Glomerular visceral epithelial cell (primary cell): Measurements from ENCODE around the gene EHD1.
A peak's percentile ranks its signal among the peaks of the same experiment; 100 is the strongest.

Experiments used
- DNase-seq: peaks from one replicate; pipeline ENCODE4 v3.0.0-alpha.2; 2016; ENCODE audit errors: extremely low spot score

The EHD1 gene

DNA sequence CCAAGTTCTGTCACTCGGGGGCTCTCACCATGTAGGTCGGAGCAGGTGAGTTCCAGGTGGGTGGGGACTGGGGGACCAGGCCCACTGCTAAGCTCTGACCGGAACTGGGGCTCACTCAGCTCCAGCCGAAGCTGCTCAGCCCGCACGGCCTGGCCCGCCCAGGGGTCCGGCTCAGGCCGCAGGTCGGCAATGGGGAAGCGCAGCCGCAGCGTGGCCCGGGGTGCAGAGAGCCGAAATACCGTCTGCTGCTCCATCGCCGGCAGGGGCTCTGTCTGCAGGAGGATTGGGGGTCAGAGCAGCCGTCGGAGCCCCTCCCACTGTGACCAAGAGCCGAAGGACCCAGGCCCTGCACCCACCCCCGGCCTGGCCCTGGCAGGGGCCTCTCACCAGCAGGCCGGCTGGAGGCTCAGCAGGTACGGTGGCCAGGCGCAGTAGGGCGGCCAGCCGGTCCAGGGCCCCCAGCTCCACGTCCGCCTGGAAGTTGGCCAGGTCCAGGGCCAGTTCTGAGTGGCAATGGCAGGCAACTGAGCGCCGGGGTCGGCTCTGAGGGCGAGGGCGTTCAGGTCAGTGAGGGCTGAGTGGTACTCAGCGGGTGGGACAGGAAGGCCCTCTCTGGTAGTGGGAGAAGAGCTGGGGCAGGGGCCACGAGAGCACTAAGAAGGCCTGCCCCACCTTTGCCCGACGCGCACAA is 31.4 kb upstream of the EHD1 start:
- no peak for DNase-seq

- no peak for DNase-seq
These were observed 30.3 kb upstream of the EHD1 start for GRCh38 chr11:64908766-64909165.

DNA sequence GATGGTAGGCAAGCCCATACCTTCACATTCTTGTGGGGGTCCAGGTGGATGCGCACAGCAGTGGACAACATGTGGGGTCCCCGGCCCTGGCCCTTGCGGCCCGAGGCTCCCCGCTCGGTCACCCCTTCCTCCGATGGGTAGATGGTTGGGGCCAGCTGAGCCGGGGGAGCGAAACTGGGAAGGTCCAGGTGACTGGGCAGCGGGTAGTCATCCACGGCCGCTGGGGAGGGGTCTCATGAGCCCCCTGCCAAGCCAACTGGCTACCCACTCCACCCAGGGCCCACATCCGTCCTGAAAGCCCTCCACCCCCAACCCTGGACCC is 27.9 kb upstream of the EHD1 start:
- DNase-seq: no peak

DNA sequence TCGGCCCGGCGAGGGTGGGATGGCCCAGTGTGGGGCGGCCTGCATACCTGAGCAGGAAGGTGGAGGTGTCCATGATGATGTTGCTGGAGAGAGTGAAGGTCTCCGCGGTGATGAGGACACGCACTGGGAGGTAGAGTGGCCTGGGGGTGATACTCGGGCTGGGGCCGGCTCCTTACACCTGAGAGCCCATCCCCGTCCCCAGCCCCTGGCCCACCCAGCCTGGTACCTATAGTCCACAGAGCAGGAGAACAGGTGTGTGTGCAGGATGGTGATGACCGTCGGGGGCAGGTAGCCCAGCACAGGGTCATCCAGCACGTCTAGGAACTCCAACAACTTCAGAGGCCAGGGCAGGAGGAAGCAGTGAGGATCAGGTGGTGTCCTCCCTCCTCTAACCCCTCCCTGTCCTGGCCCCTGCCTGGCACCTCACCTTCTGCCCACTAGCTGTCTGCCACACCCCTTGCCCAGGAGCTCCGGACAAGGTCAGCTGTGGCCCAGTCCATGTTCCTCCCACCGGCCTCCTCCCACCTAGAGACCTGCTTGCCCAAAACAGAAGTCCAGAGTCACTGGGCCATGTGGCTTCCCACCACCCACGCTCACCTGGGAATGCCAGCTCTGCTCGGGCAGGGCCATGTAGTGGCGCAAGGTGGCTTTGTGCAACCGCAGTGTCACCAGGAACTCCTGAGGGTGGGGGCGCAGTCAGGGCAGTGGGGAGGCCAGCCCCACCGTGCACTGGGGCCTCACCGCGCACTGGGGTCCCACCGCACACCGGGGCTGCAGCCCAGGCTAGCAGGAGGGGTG is 27.3 kb upstream of the EHD1 start:
- DNase-seq: no peak

DNA sequence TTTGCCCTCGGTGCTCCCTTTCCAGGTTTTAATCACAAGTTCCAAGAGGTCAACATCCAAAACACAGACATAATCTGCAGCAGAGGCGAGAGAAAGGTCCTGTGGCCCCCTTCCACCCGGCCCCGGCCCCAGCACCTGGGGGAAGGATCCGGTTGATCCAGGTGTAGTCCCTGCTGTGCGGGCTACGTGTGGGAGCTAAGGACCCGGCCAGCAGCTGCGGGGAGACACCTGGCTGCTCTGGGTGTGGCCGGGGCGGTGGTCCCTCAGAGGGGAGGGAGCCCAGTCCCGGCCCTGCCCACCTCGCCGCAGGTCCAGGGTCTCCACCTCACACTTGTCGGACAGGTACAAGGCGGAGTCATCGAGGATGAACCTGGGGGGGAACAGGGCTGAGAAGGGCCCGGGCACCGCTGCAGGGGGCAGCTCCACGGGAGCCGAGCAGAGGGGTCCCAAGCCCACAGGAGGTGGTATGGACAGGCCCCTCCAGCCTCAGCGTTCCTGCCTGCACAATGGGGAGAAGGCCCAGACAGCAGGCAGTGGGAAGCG is 24.9 kb upstream of the EHD1 start:
- no peak for DNase-seq

- DNase-seq: no peak
These were observed 23.9 kb upstream of the EHD1 start for GRCh38 chr11:64902102-64902900.

- DNase-seq: no peak
These were observed 22.4 kb upstream of the EHD1 start for GRCh38 chr11:64900774-64901173.

DNA sequence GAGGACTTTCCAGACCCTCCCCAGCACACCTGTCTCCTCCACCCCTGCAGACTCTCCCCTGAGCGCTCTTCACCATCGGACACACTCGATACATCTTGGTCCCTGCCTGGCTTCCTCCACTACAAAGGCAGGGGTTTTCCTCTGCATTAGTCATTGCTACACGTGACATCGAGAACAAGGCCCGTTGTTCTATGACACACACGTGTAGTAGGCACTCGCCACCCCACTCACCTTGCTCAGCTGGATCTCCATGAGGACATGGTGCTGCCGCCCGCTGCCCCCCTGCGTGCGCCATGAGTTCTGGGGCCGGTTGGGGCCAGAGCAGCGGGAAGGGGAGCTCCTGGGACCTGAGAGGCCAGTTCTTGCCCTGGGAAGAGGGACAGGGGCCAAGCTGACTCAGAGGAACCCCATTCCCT is 21.9 kb upstream of the EHD1 start:
- DNase-seq: peak; percentile 57

DNA sequence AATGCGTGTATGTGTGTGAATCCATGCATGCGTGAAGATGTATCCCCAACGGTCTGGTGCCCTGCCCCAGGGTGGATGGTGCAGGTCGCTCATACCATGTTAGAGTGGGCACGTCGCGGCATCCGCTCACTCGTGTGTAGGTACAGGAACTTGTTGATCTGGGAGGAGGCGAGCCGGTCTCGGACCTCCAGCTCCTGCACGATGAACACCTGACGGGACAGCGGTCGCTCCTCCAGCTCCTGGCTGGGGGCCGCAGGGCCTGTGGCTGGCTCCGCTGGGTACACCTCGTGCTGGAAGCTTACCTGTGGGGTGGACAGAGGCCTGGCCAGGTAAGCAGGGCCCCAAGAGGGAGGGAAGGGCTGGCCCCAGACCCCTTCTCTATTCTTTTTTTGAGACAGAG is 20.1 kb upstream of the EHD1 start:
- DNase-seq: no peak

- DNase-seq: no peak
These were observed 19.6 kb upstream of the EHD1 start for GRCh38 chr11:64898076-64898445.

GRCh38 chr11:64897381-64898075 is 19.1 kb upstream of the EHD1 start:
- DNase-seq: no peak

- DNase-seq: no peak
These were observed 18.1 kb upstream of the EHD1 start for GRCh38 chr11:64896448-64897022.

DNA sequence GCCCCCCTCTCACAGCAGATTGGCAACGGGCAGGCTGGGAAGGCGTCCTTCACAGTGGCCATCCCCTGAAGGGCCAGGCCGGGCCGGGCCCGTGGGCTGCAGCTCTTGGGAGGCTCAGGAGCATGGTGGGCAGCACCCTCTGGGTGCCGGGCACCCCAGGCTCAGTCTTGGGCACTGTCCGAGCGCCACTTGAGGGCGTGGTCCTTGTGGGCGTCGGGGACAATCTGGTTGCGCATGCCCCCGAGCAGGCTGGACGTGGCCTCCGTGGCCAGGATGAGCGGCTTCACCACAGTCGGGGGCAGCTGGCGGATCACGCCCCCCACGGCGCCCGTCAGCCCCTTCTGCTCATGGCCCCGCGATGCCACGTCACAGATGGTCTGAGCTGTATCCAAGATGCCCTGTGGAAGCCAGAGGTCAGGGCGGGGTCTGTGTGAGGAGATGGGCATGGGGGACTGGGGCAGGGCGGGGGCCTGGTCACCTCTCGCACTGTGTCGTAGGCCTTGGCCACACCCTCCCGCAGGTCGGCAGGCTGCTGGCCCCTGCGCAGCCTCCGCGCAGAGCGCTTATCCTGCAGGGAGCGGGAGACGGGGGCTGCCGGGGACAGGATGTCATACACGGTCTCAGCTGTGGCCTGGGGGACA is 16.5 kb upstream of the EHD1 start:
- no peak for DNase-seq

DNA sequence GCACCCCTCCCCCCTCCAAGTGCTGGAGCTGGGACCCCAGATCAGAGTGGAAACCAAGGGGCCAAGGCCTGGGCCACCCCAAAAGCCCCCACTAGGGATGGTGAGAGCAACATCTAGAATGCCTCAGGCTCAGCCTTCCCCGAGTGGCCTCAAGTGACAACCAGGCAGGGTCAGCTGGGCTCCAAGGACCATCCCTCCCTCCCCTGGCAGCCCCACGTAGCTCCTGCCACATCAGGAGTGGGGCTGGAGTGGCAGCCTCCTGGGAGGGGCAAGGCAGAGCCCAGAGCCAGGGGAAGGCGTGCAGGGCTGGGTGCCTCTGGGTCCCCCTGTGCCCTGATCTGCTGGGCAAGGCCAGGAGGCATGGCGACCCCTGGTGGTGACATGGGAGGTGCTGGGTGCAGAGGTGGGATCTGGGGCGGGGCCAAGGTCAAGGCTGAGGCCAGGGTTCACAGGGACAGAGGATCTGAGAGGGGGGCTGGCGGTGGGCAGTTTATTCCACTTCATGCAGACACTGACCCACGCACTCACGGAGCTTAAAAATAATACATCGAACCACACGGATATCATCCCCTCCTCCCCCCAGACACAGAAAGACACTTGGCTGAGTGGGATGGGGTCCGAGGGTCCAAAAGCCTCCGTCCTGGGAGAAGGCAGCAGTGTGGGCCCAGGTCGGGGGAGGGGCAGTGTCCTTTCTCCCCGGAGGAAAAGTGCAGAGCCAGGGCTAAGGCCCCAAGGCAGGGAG is 15.8 kb upstream of the EHD1 start:
- DNase-seq: peak; percentile 75

- DNase-seq: peak; percentile 42
These were observed 15.0 kb upstream of the EHD1 start for GRCh38 chr11:64893194-64894069.

DNA sequence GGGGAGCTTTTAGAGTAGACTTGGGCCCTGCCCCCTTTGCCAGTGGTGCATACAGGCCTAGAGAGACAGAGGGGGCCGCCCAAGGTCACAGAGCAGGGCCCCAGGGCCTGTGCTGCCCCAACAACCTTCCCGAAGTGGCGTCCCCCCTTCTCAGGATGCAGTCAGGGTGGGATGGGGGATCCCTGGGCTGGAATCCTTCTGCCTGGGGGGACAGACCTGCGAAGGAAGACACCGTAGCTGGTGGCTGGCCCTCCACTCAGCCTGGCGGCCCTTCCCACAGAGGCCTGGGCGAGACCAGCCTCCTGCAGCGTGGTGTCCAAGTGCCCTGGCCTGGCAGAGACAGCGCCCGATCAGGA is 14.4 kb upstream of the EHD1 start:
- DNase-seq: no peak

- DNase-seq: no peak
These were observed 14.0 kb upstream of the EHD1 start for GRCh38 chr11:64892411-64892831.

- DNase-seq: no peak
These were observed 13.5 kb upstream of the EHD1 start for GRCh38 chr11:64891880-64892279.

GRCh38 chr11:64891215-64891848 is 12.9 kb upstream of the EHD1 start:
- no peak for DNase-seq
